SKM-1 (cell line): ENCODE data around the gene TMEM59L.

Experiments
- DNase-seq: peaks from one replicate; lab custom pipeline; 2025; ENCODE audit not compliant: unreplicated experiment; lab: John Stamatoyannopoulos, UW

Gene TMEM59L

GRCh38 chr19:18608102-18608804, 4.4 kb upstream of the TMEM59L start:
- no peak for DNase-seq

GRCh38 chr19:18608805-18609716, 3.6 kb upstream of the TMEM59L start:
- DNase-seq: no peak

DNA sequence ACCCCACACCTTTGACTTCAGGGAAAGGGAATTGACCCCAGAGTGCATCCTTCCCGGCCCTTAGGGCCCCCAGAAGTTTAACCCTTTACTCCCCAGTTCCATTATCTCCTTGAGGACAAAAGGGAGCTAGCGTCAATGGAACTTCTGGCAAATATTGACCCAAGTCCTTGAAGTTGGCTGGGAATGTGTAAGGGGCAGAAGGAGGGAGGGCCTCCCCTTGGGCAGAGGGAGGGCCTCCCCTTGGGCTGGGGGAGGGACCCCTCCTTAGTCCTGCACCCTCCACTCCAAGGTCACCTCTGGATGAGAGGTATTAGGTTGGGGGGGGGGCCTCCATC, 3.0 kb upstream of the TMEM59L start:
- DNase-seq: no peak

DNA sequence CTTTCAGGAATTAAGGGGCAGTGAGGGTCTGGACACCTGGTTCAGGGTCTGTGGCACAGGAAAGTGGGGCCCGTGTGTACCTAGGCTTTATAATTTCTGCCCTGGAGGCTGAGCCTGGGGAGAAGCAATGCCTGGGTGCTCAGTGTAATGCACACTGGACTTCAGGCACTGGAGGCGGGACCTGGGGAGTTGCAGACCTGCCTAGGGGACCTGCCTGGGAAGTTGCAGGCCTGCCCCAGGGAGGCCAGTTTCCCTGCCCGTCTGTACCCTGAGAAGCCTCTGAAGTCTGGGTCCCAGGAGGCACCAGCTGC, 2.5 kb upstream of the TMEM59L start:
- no peak for DNase-seq

DNA sequence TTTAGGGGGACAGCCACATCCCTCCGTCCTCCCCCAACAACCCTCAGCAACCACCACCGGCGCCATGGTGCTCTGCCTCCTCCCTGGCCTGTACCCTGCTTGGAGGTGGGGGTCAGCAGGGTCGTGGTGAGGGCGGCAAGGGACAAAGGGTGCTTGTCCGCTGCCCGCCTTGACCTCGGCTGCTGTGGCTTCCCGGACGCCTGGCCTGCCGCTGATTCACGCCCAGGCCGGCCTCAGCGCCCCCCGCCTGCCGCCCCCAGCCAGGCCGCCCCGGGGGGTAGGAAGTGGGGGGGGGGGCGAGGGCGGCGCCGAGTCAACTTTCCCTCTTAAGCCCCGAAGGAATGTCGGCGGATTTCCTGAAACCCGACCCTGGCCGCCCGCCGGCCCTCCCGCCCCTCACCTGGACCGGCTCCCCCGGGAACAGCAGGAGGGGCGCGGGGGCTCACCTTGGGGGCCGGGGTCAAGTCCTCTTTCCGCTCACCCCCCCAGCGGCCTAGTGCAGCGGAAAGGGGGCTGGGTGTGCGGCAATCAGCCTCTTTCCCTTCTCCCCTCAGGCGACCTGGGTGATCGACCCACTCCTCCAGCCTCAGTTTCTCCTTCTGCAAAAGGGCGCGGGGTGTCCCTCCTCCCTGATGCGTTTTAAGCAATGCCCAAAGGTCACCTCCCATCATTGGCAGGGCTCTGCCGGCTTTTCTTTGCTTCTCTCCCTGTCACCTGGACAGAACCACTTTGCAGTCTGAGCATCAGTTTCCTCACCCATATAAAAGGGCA, 1.9 kb upstream of the TMEM59L start:
- DNase-seq: no peak

GRCh38 chr19:18611327-18612050, 1.2 kb upstream of the TMEM59L start:
- no peak for DNase-seq

GRCh38 chr19:18612051-18612771, 459 bp upstream of the TMEM59L start:
- no peak for DNase-seq

DNA sequence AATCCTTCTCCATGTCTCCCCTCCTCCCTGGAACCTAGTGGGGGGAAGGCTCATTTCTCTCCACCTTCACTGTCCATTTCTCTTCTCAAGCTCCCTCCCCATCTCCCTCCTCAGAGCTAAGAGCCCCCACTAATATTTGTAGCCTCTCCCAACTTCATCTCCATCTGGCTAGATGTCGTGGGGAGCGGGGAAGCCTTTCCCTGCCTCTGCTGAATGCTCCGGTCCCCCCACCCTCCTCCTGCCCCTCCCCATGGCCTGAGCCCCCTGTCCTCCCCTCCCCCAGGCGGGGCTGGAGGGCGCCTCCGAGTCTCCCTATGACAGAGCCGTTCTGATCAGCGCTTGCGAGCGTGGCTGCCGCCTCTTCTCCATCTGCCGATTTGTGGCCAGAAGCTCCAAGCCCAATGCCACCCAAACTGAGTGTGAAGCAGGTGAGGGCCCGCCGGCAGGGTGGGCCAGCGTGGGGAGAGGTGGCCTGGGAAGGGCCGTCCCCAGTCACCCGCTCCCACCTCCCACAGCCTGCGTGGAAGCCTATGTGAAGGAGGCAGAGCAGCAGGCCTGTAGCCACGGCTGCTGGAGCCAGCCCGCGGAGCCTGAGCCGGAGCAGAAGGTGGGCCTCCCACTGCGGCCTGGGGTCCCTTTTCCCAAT, 1.0 kb downstream of the TMEM59L start:
- no peak for DNase-seq

DNA sequence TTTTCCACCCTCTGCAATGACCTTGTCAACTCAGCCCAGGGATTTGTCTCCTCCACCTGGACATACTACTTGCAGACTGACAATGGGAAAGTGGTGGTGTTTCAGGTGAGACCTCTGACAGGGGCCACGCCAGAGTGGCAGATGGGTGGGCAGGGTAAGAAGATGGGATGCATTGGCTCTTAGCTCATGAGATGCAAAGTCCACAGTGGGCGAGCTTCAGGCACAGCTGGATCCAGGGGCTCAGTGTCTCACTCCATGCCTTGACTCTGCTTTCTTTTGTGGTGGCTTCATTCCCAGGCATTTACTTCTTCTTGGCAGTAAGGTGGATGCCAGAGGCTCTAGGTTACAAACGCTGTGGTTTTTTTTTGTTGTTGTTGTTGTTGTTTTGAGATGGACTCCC, 3.4 kb downstream of the TMEM59L start:
- no peak for DNase-seq

DNA sequence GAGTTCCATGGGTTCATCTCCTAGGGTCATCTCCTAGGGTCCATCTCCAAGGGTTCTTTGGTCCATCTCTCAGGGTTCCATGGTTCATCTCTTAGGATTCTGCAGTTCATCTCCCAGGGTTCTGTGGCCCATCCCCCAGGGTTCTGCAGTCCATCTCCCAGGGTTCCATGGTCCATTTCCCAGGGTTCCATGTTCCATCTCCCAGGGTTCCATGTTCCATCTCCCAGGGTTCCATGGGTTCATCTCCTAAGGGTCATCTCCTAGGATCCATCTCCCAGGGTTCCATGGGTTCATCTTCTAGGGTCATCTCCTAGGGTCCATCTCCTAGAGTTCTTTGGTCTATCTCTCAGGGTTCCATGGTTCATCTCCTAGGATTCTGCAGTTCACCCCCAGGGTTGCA, 4.9 kb downstream of the TMEM59L start:
- no peak for DNase-seq

DNA sequence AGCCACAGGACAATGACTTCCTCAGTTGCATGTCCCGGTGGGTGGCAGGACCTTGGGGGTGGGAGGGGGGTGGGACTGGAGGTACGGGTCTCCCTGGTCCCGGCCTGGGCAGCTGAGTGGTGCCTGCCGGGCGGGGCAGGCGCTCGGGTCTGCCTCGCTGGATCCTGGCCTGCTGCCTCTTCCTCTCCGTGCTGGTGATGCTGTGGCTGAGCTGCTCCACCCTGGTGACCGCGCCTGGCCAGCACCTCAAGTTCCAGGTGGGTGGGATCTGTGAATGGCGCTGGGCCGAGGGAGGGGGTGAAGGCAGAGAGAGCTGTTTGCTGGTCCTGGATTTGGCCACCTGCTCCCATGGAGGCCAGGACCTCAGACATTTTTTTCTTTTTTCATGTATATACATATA, 5.6 kb downstream of the TMEM59L start:
- no peak for DNase-seq

DNA sequence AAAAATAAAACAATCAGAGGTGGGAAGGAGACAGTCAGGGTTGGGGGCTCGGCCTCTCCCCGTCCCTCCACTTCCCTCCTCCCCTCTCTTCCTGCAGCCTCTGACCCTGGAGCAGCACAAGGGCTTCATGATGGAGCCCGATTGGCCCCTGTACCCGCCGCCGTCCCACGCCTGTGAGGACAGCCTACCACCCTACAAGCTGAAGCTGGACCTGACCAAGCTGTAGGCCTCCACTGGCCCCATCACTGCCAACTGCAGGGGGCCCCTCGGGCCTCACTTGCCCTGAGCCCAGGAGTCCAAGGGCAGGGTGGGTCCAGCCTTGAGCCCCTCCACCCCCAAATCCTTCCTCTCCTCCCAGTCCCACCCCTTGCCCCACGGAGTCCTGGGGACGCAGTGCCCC, 7.6 kb downstream of the TMEM59L start:
- no peak for DNase-seq

DNA sequence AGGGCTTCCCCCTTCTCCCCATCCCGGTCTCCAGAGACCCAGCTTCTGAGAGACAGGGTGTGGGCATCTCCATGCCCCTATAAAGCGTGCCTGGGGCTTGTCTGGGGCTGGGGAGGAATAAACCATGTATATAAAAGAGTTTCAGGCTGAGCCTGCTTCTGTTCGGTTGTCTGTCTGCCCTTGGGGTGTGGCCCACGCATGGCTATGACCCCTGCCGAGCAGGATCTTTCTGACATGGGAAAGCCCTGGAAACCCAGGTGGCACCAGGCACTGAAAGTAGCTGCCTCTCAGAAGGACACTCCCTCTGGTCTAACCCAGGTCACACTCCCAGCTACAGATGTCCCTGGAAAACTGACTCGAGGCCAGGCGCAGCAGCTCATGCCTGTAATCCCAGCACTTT, 8.2 kb downstream of the TMEM59L start:
- DNase-seq: no peak

GRCh38 chr19:18626906-18627305, 14.2 kb downstream of the TMEM59L start:
- DNase-seq: no peak

GRCh38 chr19:18629166-18630088, 16.8 kb downstream of the TMEM59L start:
- no peak for DNase-seq

DNA sequence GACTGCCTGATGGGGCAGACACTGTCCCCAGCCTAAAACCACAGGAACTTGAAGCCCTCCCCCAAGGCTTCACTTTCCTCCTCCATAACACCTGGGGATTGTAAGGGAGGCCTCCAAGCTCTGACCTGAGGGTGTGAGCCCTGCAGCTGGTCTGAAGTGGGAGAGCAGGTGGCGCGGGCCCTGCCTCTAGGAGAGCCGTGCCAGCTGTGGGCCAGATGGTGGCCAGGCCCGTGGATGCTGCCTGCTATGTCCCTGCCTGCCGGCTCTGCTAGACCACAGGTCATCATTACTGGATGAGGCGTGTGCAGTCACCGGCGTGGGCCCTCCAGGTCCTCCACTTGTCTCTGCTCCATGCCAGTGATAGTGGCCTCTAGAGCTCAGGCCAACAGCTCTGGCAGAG, 20.7 kb downstream of the TMEM59L start:
- DNase-seq: no peak

- DNase-seq: no peak
Measured at GRCh38 chr19:18634612-18635297, 22.1 kb downstream of the TMEM59L start.

DNA sequence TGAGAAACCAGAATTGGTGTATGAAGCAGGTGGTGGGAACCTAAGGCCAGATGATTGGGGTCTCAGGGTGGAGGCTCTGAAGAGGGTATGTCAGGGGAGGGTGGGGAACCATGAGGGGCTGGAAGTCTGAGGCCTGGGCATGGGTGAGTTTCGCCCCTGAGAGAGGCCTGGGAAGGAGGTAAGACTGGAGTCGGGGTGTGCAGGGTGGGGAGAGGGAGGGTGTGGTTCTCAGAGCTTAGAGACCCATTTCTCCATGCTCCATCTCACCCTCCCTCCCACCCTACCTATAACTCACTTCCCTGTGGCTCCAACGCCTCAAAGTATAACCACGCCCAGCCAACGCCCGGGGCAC, 23.1 kb downstream of the TMEM59L start:
- DNase-seq: no peak
